Measurements from ENCODE around the gene CTBP2. TPM values are rescaled to one million over a fixed set of nuclear protein-coding genes. Genes with fewer than 3 reads are reported as not detected.

Gene CTBP2
- total and polyA plus RNA-seq, 4 donors: 3.4 to 59.2 (median 5.5) TPM

DNA sequence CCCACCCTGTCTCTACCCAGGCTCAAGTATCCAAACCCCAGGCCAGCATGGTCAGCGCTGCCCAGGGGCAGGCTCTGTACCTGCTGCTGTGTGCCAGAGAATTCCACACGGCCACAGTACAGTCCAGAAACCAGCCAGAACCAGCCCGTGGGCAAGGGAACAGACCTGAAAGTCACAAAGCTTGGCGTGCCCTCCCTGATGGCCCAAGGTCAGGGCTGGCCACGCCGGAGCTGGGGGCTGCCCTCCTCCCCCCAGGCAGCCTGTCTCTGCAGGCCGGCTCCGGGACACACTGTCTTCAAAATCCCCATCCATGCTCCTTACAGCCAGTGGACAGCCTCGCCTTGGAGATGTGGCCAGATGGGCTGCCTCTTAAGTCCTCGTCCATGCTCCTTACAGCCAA lies 78.4 kb downstream of the CTBP2 start:
- H3K9me3 ChIP-seq (ENCODE audit: control insufficient read depth in 4 of 4, low read length in 3 of 4): no peaks in the 10 kb centered on the region
- no peak for DNase-seq (ENCODE audit: low spot score)
- 63% methylated on average over 10 of the region's 10 CpGs for WGBS
- H3K27ac ChIP-seq (ENCODE audit: low read depth in 1 of 2, low read length in 2 of 2): no peak overlapping the region
- no peak overlapping the region for H3K4me3 ChIP-seq (ENCODE audit: low read depth in 1 of 3, low read length in 3 of 3)
- H3K27me3 ChIP-seq (ENCODE audit: control insufficient read depth in 4 of 4, insufficient read depth in 4 of 4, low read length in 3 of 4): no peaks in the 10 kb centered on the region
- no peaks in the 10 kb centered on the region for H3K36me3 ChIP-seq (ENCODE audit: control insufficient read depth in 4 of 4, insufficient read depth in 3 of 4, low read depth in 1 of 4, low read length in 3 of 4)
- H3K4me1 ChIP-seq (ENCODE audit: control insufficient read depth in 4 of 4, insufficient read depth in 4 of 4, low read length in 3 of 4): peaks cover 8 to 18% (median 11%) of the 10 kb centered on the region in 4 donors
- H3K9ac ChIP-seq (ENCODE audit: low read depth in 1 of 2, low read length in 2 of 2): no peak overlapping the region
- TF ChIP-seq, protein P1, sequence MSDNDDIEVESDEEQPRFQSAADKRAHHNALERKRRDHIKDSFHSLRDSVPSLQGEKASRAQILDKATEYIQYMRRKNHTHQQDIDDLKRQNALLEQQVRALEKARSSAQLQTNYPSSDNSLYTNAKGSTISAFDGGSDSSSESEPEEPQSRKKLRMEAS (IDR thresholded peaks at IDR 0.05): no peak
- TF ChIP-seq RAD21 (IDR thresholded peaks at IDR 0.05) (no peak), HNF4G (IDR thresholded peaks at IDR 0.05) (no peak), TAF1 (conservative IDR thresholded peaks at IDR 0.05) (no peak), SP1 (IDR thresholded peaks at IDR 0.05) (no peak), HNF4A (conservative IDR thresholded peaks at IDR 0.05) (no peak), GABPA (IDR thresholded peaks at IDR 0.05 in 1 of 2, conservative IDR thresholded peaks at IDR 0.05 in 1 of 2) (no peak), NR2F2 (IDR thresholded peaks at IDR 0.05) (no peak), RXRA (IDR thresholded peaks at IDR 0.05) (no peak), EGR1 (IDR thresholded peaks at IDR 0.05; ENCODE audit: low read depth in 2 of 2) (no peak), FOXA2 (IDR thresholded peaks at IDR 0.05) (no peak), YY1 (IDR thresholded peaks at IDR 0.05) (no peak)
- TF ChIP-seq, protein P2, sequence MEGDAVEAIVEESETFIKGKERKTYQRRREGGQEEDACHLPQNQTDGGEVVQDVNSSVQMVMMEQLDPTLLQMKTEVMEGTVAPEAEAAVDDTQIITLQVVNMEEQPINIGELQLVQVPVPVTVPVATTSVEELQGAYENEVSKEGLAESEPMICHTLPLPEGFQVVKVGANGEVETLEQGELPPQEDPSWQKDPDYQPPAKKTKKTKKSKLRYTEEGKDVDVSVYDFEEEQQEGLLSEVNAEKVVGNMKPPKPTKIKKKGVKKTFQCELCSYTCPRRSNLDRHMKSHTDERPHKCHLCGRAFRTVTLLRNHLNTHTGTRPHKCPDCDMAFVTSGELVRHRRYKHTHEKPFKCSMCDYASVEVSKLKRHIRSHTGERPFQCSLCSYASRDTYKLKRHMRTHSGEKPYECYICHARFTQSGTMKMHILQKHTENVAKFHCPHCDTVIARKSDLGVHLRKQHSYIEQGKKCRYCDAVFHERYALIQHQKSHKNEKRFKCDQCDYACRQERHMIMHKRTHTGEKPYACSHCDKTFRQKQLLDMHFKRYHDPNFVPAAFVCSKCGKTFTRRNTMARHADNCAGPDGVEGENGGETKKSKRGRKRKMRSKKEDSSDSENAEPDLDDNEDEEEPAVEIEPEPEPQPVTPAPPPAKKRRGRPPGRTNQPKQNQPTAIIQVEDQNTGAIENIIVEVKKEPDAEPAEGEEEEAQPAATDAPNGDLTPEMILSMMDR (IDR thresholded peaks at IDR 0.05; ENCODE audit: low read depth, low read length, missing input control): no peak
- TF ChIP-seq, protein P3, sequence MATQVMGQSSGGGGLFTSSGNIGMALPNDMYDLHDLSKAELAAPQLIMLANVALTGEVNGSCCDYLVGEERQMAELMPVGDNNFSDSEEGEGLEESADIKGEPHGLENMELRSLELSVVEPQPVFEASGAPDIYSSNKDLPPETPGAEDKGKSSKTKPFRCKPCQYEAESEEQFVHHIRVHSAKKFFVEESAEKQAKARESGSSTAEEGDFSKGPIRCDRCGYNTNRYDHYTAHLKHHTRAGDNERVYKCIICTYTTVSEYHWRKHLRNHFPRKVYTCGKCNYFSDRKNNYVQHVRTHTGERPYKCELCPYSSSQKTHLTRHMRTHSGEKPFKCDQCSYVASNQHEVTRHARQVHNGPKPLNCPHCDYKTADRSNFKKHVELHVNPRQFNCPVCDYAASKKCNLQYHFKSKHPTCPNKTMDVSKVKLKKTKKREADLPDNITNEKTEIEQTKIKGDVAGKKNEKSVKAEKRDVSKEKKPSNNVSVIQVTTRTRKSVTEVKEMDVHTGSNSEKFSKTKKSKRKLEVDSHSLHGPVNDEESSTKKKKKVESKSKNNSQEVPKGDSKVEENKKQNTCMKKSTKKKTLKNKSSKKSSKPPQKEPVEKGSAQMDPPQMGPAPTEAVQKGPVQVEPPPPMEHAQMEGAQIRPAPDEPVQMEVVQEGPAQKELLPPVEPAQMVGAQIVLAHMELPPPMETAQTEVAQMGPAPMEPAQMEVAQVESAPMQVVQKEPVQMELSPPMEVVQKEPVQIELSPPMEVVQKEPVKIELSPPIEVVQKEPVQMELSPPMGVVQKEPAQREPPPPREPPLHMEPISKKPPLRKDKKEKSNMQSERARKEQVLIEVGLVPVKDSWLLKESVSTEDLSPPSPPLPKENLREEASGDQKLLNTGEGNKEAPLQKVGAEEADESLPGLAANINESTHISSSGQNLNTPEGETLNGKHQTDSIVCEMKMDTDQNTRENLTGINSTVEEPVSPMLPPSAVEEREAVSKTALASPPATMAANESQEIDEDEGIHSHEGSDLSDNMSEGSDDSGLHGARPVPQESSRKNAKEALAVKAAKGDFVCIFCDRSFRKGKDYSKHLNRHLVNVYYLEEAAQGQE (IDR thresholded peaks at IDR 0.05): no peak
- TF ChIP-seq, protein P4, sequence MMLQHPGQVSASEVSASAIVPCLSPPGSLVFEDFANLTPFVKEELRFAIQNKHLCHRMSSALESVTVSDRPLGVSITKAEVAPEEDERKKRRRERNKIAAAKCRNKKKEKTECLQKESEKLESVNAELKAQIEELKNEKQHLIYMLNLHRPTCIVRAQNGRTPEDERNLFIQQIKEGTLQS (IDR thresholded peaks at IDR 0.05): no peak

DNA sequence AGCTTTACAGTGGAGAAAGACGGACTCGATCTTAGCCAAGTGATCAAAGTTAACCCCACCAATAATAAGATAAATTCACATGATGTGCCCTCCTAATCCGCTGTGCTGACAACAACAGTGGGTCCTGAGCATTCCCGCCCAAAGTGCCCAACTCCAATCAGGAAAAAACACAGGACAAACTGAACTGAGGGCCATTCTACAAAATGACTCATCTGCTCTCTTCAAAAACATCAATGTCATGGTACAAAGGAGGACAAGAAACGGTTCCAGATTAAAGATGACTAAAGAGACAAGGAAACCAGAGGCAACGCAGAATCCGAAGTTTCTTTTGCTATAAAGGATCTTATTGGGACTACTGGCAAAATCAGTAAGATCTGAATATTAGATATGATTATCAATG lies 79.4 kb downstream of the CTBP2 start:
- 91% methylated on average over 7 of the region's 7 CpGs for WGBS
- peaks cover 8 to 18% (median 11%) of the 10 kb centered on the region in 4 donors for H3K4me1 ChIP-seq (ENCODE audit: control insufficient read depth in 4 of 4, insufficient read depth in 4 of 4, low read length in 3 of 4)
- no peaks in the 10 kb centered on the region for H3K27me3 ChIP-seq (ENCODE audit: control insufficient read depth in 4 of 4, insufficient read depth in 4 of 4, low read length in 3 of 4)
- H3K4me3 ChIP-seq (ENCODE audit: low read depth in 1 of 3, low read length in 3 of 3): no peak overlapping the region
- no peaks in the 10 kb centered on the region for H3K9me3 ChIP-seq (ENCODE audit: control insufficient read depth in 4 of 4, low read length in 3 of 4)
- no peaks in the 10 kb centered on the region for H3K36me3 ChIP-seq (ENCODE audit: control insufficient read depth in 4 of 4, insufficient read depth in 3 of 4, low read depth in 1 of 4, low read length in 3 of 4)
- TF ChIP-seq, protein P1 (IDR thresholded peaks at IDR 0.05): no peak
- no peak for TF ChIP-seq FOXA2 (IDR thresholded peaks at IDR 0.05)
- no peak for TF ChIP-seq NR2F2 (IDR thresholded peaks at IDR 0.05)
- TF ChIP-seq GABPA (IDR thresholded peaks at IDR 0.05 in 1 of 2, conservative IDR thresholded peaks at IDR 0.05 in 1 of 2): no peak
- TF ChIP-seq EGR1 (IDR thresholded peaks at IDR 0.05; ENCODE audit: low read depth in 2 of 2): no peak
- TF ChIP-seq FOXA1 (IDR thresholded peaks at IDR 0.05): no peak
- TF ChIP-seq SP1 (IDR thresholded peaks at IDR 0.05): no peak
- no peak for TF ChIP-seq HNF4G (IDR thresholded peaks at IDR 0.05)
- TF ChIP-seq TAF1 (conservative IDR thresholded peaks at IDR 0.05): no peak
- TF ChIP-seq, protein P5, sequence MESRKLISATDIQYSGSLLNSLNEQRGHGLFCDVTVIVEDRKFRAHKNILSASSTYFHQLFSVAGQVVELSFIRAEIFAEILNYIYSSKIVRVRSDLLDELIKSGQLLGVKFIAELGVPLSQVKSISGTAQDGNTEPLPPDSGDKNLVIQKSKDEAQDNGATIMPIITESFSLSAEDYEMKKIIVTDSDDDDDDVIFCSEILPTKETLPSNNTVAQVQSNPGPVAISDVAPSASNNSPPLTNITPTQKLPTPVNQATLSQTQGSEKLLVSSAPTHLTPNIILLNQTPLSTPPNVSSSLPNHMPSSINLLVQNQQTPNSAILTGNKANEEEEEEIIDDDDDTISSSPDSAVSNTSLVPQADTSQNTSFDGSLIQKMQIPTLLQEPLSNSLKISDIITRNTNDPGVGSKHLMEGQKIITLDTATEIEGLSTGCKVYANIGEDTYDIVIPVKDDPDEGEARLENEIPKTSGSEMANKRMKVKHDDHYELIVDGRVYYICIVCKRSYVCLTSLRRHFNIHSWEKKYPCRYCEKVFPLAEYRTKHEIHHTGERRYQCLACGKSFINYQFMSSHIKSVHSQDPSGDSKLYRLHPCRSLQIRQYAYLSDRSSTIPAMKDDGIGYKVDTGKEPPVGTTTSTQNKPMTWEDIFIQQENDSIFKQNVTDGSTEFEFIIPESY (IDR thresholded peaks at IDR 0.05): no peak
- TF ChIP-seq RXRA (IDR thresholded peaks at IDR 0.05): no peak
- TF ChIP-seq, protein P4 (IDR thresholded peaks at IDR 0.05): no peak
- TF ChIP-seq RAD21 (IDR thresholded peaks at IDR 0.05): no peak
- no peak overlapping the region for H3K9ac ChIP-seq (ENCODE audit: low read depth in 1 of 2, low read length in 2 of 2)
- no peak for DNase-seq (ENCODE audit: low spot score)
- no peak overlapping the region for H3K27ac ChIP-seq (ENCODE audit: low read depth in 1 of 2, low read length in 2 of 2)
